ENCODE results near the gene C22orf42. TPM values are rescaled to one million over a fixed set of nuclear protein-coding genes. Genes with fewer than 3 reads are reported as not detected.
"Not testable (repeated sequence)": the region's sequence is repeated elsewhere in the genome, so short reads cannot be mapped to it uniquely, and the experiment has no call there.

Gene C22orf42
- total RNA-seq, 1 donor from 2014 or later: not detected

DNA sequence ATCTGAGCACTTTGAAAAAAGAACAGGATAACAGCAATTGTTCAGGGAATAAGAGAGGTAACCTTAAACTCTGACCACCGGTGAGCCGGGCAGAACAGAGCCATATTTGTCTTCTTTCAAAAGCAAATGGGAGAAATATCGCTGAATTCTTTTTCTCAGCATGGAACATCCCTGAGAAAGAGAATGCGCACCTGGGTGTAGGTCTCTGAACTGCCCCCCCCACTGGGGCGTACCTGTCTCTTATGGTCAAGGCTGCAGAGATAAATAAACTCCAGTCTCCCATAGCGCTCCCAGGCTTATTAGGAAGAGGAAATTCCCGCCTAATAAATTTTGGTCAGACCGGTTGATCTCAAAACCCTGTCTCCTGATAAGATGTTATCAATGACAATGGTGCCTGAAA lies 12.0 kb downstream of the C22orf42 start:
- DNase-seq; intact Hi-C loops (cut with DNase I); ATAC-seq (ENCODE audit: poor library complexity): not testable (repeated sequence)

GRCh38 chr22:32144496-32145274 lies 14.4 kb downstream of the C22orf42 start:
- DNase-seq: no peak
- ATAC-seq (ENCODE audit: poor library complexity): peak; percentile 61
- intact Hi-C loops (cut with DNase I): no loop called here

DNA sequence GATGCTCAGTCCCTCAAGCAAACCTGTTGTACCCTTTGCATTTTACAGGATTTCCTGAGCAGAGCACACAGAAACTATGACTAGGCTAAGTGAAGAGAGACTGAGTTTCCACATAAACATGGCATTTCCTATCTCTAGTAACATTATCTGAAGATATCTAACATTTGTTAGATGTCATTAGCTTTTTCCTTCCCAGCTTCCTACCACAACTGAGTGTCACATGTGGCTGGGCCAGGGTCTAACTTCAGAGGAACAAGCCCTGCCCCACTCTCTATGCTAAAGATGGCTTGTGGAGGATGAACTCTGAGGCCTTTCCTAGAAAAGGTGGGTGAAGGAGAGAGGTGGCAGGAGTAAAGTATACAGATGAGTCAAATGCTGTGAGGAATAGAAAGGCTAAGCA lies 16.5 kb downstream of the C22orf42 start:
- no peak for DNase-seq
- intact Hi-C loops (cut with DNase I): no loop called here
- ATAC-seq (ENCODE audit: poor library complexity): no peak

GRCh38 chr22:32140688-32141087 lies 18.4 kb downstream of the C22orf42 start:
- intact Hi-C loops (cut with DNase I); ATAC-seq (ENCODE audit: poor library complexity); DNase-seq: not testable (repeated sequence)

- ATAC-seq (ENCODE audit: poor library complexity); DNase-seq; intact Hi-C loops (cut with DNase I): not testable (repeated sequence)
Observed at GRCh38 chr22:32138576-32138975, 20.5 kb downstream of the C22orf42 start.

DNA sequence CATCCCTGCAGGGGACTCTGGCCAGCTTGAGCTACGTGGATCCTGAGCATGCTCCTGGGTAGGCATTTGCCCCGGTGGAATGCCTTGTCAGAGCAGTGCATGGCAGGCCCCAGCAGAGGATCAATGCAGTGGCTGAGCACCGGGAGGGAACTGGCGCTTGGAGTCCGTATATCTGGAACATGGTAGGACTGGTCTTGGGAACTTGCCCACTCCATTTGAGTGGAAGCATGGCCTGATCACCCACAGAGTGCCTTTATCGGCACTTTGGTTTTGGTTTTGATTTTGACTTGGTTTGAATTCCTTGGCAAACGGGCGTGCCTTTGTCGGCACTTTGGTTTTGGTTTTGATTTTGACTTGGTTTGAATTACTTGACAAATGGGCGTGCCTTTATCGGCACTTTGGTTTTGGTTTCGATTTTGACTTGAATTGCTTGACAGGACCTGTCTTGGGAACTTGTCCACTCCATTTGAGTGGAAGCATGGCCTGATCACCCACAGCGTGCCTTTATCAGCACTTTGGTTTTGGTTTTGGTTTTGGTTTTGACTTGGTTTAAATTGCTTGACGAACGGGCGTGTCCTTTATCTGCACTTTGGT lies 21.3 kb downstream of the C22orf42 start:
- intact Hi-C loops (cut with DNase I); DNase-seq: not testable (repeated sequence)
- peak; percentile 25 for ATAC-seq (ENCODE audit: poor library complexity)

DNA sequence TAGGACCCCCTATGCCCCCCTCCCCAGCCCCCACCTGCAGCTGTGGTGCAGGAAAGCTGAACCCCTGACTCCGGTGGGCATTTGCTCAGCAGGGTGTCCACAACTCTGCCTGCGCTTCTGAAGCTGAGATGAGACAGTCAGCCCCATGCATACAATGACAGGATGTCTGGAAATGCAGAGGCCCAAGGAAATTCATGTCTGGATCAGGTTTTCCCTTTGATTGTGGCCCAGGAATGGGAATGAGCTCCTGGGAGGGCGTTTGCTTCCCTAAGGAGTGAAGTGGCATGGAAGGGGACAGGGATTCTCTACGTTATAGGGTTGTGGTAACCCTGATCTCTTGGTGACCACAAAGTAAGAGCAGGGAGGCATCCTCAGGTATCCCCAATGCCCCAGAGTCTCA lies 22.2 kb downstream of the C22orf42 start:
- intact Hi-C loops (cut with DNase I); DNase-seq; ATAC-seq (ENCODE audit: poor library complexity): not testable (repeated sequence)

GRCh38 chr22:32135958-32136357 lies 23.1 kb downstream of the C22orf42 start:
- intact Hi-C loops (cut with DNase I); ATAC-seq (ENCODE audit: poor library complexity); DNase-seq: not testable (repeated sequence)

GRCh38 chr22:32134796-32135195 lies 24.3 kb downstream of the C22orf42 start:
- DNase-seq; intact Hi-C loops (cut with DNase I); ATAC-seq (ENCODE audit: poor library complexity): not testable (repeated sequence)

- ATAC-seq (ENCODE audit: poor library complexity) (no peak), DNase-seq (no peak)
- intact Hi-C loops (cut with DNase I): no loop called here
Observed at GRCh38 chr22:32132783-32133182, 26.3 kb downstream of the C22orf42 start.

GRCh38 chr22:32132126-32132525 lies 27.0 kb downstream of the C22orf42 start:
- no peak for DNase-seq
- ATAC-seq (ENCODE audit: poor library complexity): no peak
- intact Hi-C loops (cut with DNase I): no loop called here

DNA sequence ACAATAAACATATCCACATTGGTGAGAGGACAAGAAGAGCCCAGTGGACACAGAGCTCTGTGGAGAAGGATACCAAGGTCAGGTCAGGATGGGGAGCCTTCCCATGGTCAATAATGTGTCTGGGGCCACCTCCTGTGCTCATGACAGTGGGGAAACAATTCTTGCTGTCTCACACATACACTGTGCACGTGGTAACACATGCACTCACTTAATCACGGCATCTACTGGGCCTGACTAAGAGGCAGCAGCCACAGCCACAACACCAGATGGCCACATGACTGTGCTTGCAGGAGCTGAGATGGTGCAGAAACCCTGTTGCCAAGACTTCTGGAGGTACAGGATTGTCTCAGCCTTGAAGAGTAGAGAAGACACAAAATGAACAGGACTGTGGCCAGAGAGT lies 28.6 kb downstream of the C22orf42 start:
- intact Hi-C loops (cut with DNase I): no loop called here
- ATAC-seq (ENCODE audit: poor library complexity): no peak
- DNase-seq: no peak

DNA sequence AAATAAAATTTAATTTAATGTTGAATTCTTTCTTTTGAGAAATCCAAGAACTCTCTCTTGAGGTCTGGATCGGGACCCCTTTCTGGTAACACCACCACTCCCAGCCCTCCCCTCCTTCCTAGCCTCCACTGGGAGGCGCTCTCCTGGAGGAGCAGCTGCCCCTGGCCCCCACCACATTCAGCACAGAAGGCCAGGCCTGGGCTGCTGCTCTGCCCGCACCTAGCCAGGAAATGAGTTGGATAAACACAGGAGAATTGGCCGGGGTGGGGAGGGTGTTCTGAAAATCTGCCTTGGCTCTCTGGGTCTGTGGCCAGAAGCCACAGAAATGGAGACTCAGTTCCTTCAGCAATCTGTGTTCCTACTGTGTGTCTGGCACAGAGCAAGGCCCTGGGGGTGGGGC lies 31.2 kb downstream of the C22orf42 start:
- intact Hi-C loops (cut with DNase I): no loop called here
- no peak for DNase-seq
- no peak for ATAC-seq (ENCODE audit: poor library complexity)

- ATAC-seq (ENCODE audit: poor library complexity) (no peak), DNase-seq (no peak)
- intact Hi-C loops (cut with DNase I): no loop called here
Observed at GRCh38 chr22:32123657-32124056, 35.4 kb downstream of the C22orf42 start.

DNA sequence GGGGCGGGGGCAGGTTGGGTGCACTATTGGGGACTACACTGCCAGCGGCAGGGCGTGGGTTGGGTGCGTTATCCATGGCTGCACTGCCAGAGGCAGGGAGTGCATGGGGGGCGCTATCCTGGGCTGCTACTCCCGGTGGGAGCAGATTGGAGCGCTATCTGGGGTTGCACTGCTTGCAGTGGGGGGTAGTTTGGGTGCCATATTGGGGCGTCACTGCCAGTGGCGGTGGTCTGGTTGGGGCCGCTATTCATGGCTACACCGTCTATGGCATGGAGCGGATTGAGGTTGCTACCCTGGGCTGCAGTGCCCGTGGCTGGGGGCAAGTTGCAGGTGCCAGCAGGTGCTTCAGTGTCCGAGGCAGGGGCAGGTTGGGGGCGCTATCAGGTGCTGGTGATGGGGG lies 36.2 kb downstream of the C22orf42 start:
- DNase-seq (no peak), ATAC-seq (ENCODE audit: poor library complexity) (no peak)
- intact Hi-C loops (cut with DNase I): no loop called here

- no peak for ATAC-seq (ENCODE audit: poor library complexity)
- intact Hi-C loops (cut with DNase I): no loop called here
Observed at GRCh38 chr22:32120603-32121002, 38.5 kb downstream of the C22orf42 start.

DNA sequence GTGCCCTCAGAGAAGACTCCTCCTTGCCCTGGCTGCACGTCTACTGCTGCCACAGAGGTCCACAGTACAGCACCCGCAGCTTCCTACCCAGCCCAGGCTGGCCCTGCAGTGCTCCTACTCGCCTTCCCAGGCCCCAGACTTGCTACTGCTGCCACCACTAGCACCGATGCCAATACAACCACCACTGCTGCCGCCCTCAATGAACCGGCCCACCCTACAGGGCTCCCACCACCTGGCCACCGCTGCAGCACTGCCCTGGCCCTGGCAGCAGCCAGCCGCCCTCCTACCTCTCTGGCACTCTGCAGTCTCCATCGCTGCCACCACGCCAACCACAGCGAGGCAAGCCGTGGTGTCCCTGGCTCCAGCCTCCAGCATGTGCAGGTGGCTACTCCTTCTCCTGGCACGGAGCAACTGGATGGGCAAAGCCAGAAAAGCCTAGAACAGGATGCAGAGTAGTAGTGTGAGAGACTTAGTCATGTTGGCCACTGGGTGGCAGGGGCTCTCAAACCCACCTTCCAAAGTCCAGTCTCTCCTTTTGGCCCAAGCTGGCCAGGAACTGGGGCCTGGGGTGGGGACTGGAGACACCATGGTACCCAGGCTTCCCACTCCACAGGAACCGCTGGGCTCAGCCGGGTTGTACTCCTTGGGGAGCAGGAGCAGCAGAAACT lies 39.4 kb downstream of the C22orf42 start:
- peak; percentile 24 for ATAC-seq (ENCODE audit: poor library complexity)
- intact Hi-C loops (cut with DNase I): no loop called here

More at GRCh38 chr22:32120603-32121002, 38.5 kb downstream of the C22orf42 start:
- DNase-seq: no peak

GRCh38 chr22:32112380-32112779 lies 46.7 kb downstream of the C22orf42 start:
- intact Hi-C loops (cut with DNase I): no loop called here
- no peak for DNase-seq
- no peak for ATAC-seq (ENCODE audit: poor library complexity)

More for the DNA sequence above, 39.4 kb downstream of the C22orf42 start:
- DNase-seq: no peak

- DNase-seq (no peak), ATAC-seq (ENCODE audit: poor library complexity) (no peak)
- intact Hi-C loops (cut with DNase I): loop anchor here (10.0 kb wide), 1 partner anchor 158 kb away; no protein-coding TSS in a partner anchor
Observed at GRCh38 chr22:32106930-32107329, 52.2 kb downstream of the C22orf42 start.
